ENCODE results near the gene M1AP.

The M1AP gene

GRCh38 chr2:74648009-74648443, at the start of gene M1AP:
Gene M1AP, minus strand, starts transcription at chr2:74648330. Its CDS starts 8,055 bp downstream, at chr2:74640275.
- no peak for DNase-seq

GRCh38 chr2:74696829-74697228, 48.7 kb upstream of the M1AP start:
- no peak for DNase-seq

- no peak for DNase-seq
Measured at GRCh38 chr2:74695663-74696062, 47.5 kb upstream of the M1AP start.

- no peak for DNase-seq
Measured at GRCh38 chr2:74694281-74694680, 46.2 kb upstream of the M1AP start.

- DNase-seq = no peak
Measured at GRCh38 chr2:74693668-74694067, 45.5 kb upstream of the M1AP start.

- no peak for DNase-seq
Measured at GRCh38 chr2:74693213-74693612, 45.1 kb upstream of the M1AP start.

- DNase-seq = no peak
Measured at GRCh38 chr2:74691929-74692328, 43.8 kb upstream of the M1AP start.

GRCh38 chr2:74690571-74690970, 42.4 kb upstream of the M1AP start:
- peak; percentile 50 for DNase-seq

GRCh38 chr2:74689671-74690070, 41.5 kb upstream of the M1AP start:
- no peak for DNase-seq

- DNase-seq = no peak
Measured at GRCh38 chr2:74688881-74689280, 40.8 kb upstream of the M1AP start.

- DNase-seq = no peak
Measured at GRCh38 chr2:74685408-74685807, 37.3 kb upstream of the M1AP start.

GRCh38 chr2:74682501-74682900, 34.4 kb upstream of the M1AP start:
- DNase-seq = no peak

- no peak for DNase-seq
Measured at GRCh38 chr2:74679615-74680014, 31.5 kb upstream of the M1AP start.

- no peak for DNase-seq
Measured at GRCh38 chr2:74676331-74676730, 28.2 kb upstream of the M1AP start.

GRCh38 chr2:74675090-74675489, 27.0 kb upstream of the M1AP start:
- no peak for DNase-seq

GRCh38 chr2:74673826-74674528, 25.8 kb upstream of the M1AP start:
- no peak for DNase-seq

- no peak for DNase-seq
Measured at GRCh38 chr2:74671479-74671878, 23.3 kb upstream of the M1AP start.

- no peak for DNase-seq
Measured at GRCh38 chr2:74670263-74670662, 22.1 kb upstream of the M1AP start.

GRCh38 chr2:74668087-74668486, 20.0 kb upstream of the M1AP start:
- DNase-seq = no peak

- DNase-seq = no peak
Measured at GRCh38 chr2:74659462-74659861, 11.3 kb upstream of the M1AP start.

GRCh38 chr2:74658516-74658915, 10.4 kb upstream of the M1AP start:
- no peak for DNase-seq

- DNase-seq = no peak
Measured at GRCh38 chr2:74655579-74655978, 7.4 kb upstream of the M1AP start.

- peak; percentile 97 for DNase-seq
Measured at GRCh38 chr2:74653985-74654882, 6.1 kb upstream of the M1AP start, which contains the start of gene SEMA4F. Gene SEMA4F, plus strand, starts transcription at chr2:74654247. Its CDS starts 130 bp downstream, at chr2:74654377.

GRCh38 chr2:74653589-74653984, 5.5 kb upstream of the M1AP start:
- DNase-seq = no peak

All from NCI-H2227 treated with DMSO at 0.1 percent for 48 hours (cell line).